Peyer's patch (tissue), 4 donors: ENCODE data around the gene ST6GALNAC1. TPM values are rescaled to one million over a fixed set of nuclear protein-coding genes. Genes with fewer than 3 reads are reported as not detected.

Experiments used
- DNase-seq, 3 donors: peaks; one replicate each; pipeline ENCODE4 v3.0.0-alpha.2; 2017 to 2019
- H3K27ac ChIP-seq, 4 donors: fragments of 200-600 bp; sonication (generic); one replicate each; pipeline ENCODE4 v1.5.1; 2016 to 2019
- H3K27me3 ChIP-seq, 2 donors: fragments of 200-600 bp; sonication (generic); one replicate each; pipeline ENCODE4 v1.5.1; 2019
- H3K36me3 ChIP-seq, 3 donors: fragments of 200-600 bp; sonication (generic); one replicate each; pipeline ENCODE4 v1.5.1; 2016 to 2019
- H3K4me1 ChIP-seq, 4 donors: fragments of 200-600 bp; sonication (generic); one replicate each; pipeline ENCODE4 v1.5.1; 2016 to 2019
- H3K4me3 ChIP-seq, 4 donors: fragments of 200-600 bp; sonication (generic); 1 replicate in 3 of 4; 2 replicates in 1 of 4; pipeline ENCODE4 v1.5.1; 2016 to 2019; ENCODE audit warnings: mild to moderate bottlenecking in 1 of 4
- H3K9me3 ChIP-seq, 4 donors: fragments of 200-600 bp; sonication (generic); one replicate each; pipeline ENCODE4 v1.5.1; 2016 to 2019; ENCODE audit warnings: mild to moderate bottlenecking in 1 of 4
- CTCF ChIP-seq, 6 experiments: fragments of 450-650 bp in 4 of 6; fragments of 200-600 bp in 2 of 6; sonication (generic) in 1 of 6; IDR thresholded peaks; one replicate each; pipeline ENCODE4 v1.5.1; 2017 to 2019; ENCODE audit warnings: antibody characterized with exemption in 6 of 6, mild to moderate bottlenecking in 3 of 6, moderate library complexity in 1 of 6
- POLR2A ChIP-seq, 2 donors: fragments of 450-650 bp; IDR thresholded peaks; one replicate each; pipeline ENCODE4 v1.5.1; 2017; ENCODE audit warnings: antibody characterized with exemption in 2 of 2, mild to moderate bottlenecking in 2 of 2, moderate library complexity in 2 of 2
- total RNA-seq, 4 donors: library from RNA; depleted of rRNA; stranded (reverse); fragments of >200 nt; gene quantifications; one replicate each; pipeline ENCODE4 v1.1.0, GENCODE V29; 2016

The ST6GALNAC1 gene
- 100 to 1,000 TPM in 2 of 4 donors, 10 to 100 TPM in 2; 91.6 to 135 (median 102) TPM for total RNA-seq

GRCh38 chr17:76643553-76644148 lies at the start of gene ST6GALNAC1:
Gene ST6GALNAC1 (minus strand): TSS chr17:76643757. CDS start chr17:76643638, 119 bp downstream.
- no peaks in the 10 kb centered on the region for H3K27me3 ChIP-seq
- TF ChIP-seq POLR2A (IDR thresholded peaks at IDR 0.05) (peak; percentile 79 to 87), CTCF (IDR thresholded peaks at IDR 0.05) (no peak)
- peak in 2 of 3 donors; percentile 72 to 82 for DNase-seq
- H3K4me1 ChIP-seq, result peaks cover 0 to 20% (median 0%) of the 10 kb centered on the region in 4 donors
- no peaks in the 10 kb centered on the region for H3K36me3 ChIP-seq
- H3K4me3 ChIP-seq, result peak within 1 kb of the TSS in 3 of 4 donors; percentile 18 to 49 (median 43)
- H3K9me3 ChIP-seq, result peaks cover 0 to 4% (median 0%) of the 10 kb centered on the region in 4 donors
- peak within 1 kb of the TSS; percentile 17 to 76 (median 68) for H3K27ac ChIP-seq

- H3K36me3 ChIP-seq, result no peaks in the 10 kb centered on the region
- peaks cover 0 to 12% (median 0%) of the 10 kb centered on the region in 4 donors for H3K4me1 ChIP-seq
- H3K9me3 ChIP-seq, result no peaks in the 10 kb centered on the region
- no peak overlapping the region for H3K27ac ChIP-seq
- TF ChIP-seq CTCF (IDR thresholded peaks at IDR 0.05), result no peak
- no peak for TF ChIP-seq POLR2A (IDR thresholded peaks at IDR 0.05)
- H3K4me3 ChIP-seq, result no peak overlapping the region
- no peak for DNase-seq
- no peaks in the 10 kb centered on the region for H3K27me3 ChIP-seq
Observed at GRCh38 chr17:76691379-76692191, 48.0 kb upstream of the ST6GALNAC1 start.

GRCh38 chr17:76690596-76691280 lies 47.2 kb upstream of the ST6GALNAC1 start:
- Histone ChIP-seq H3K9me3 (no peaks in the 10 kb centered on the region), H3K27ac (no peak overlapping the region), H3K27me3 (no peaks in the 10 kb centered on the region), H3K4me3 (no peak overlapping the region), H3K36me3 (no peaks in the 10 kb centered on the region), H3K4me1 (peaks cover 0 to 12% (median 0%) of the 10 kb centered on the region in 4 donors)
- DNase-seq, result no peak
- TF ChIP-seq POLR2A (IDR thresholded peaks at IDR 0.05) (no peak), CTCF (IDR thresholded peaks at IDR 0.05) (no peak)

- no peak for DNase-seq
- no peak overlapping the region for H3K4me3 ChIP-seq
- H3K9me3 ChIP-seq, result no peaks in the 10 kb centered on the region
- peaks cover 0 to 12% (median 0%) of the 10 kb centered on the region in 4 donors for H3K4me1 ChIP-seq
- H3K27me3 ChIP-seq, result no peaks in the 10 kb centered on the region
- TF ChIP-seq CTCF (IDR thresholded peaks at IDR 0.05) (no peak), POLR2A (IDR thresholded peaks at IDR 0.05) (no peak)
- H3K36me3 ChIP-seq, result no peaks in the 10 kb centered on the region
- no peak overlapping the region for H3K27ac ChIP-seq
Observed at GRCh38 chr17:76689859-76690258, 46.3 kb upstream of the ST6GALNAC1 start.

GRCh38 chr17:76688165-76688622 lies 44.6 kb upstream of the ST6GALNAC1 start:
- Histone ChIP-seq H3K4me1 (peaks cover 0 to 12% (median 0%) of the 10 kb centered on the region in 4 donors), H3K27me3 (no peaks in the 10 kb centered on the region), H3K27ac (peak overlapping the region; percentile 62 to 87 (median 70)), H3K9me3 (no peaks in the 10 kb centered on the region), H3K4me3 (no peak overlapping the region), H3K36me3 (no peaks in the 10 kb centered on the region)
- no peak for TF ChIP-seq CTCF (IDR thresholded peaks at IDR 0.05)
- no peak for TF ChIP-seq POLR2A (IDR thresholded peaks at IDR 0.05)
- no peak for DNase-seq
